Astrocyte of the spinal cord (primary cell): ENCODE measurements around the gene FAM124A.

ENCODE experiments used
- DNase-seq: peaks from one replicate; pipeline ENCODE4 v3.0.0; 2011; ENCODE audit warnings: low read depth, low spot score
- H3K4me3 ChIP-seq: 2 replicates; pipeline ENCODE4 v1.5.1; 2011; ENCODE audit warnings: low read depth, mild to moderate bottlenecking, low read length, moderate library complexity
- CTCF ChIP-seq: IDR thresholded peaks from 2 replicates; pipeline ENCODE4 v1.5.1; 2012; ENCODE audit warnings: low read depth, mild to moderate bottlenecking, low read length, inconsistent platforms
- in situ Hi-C: cut with HindIII; loops from 2 replicates; pipeline ENCODE4 v1.10.0; 2017; ENCODE audit warnings: low sequenced_read_pairs

FAM124A gene

GRCh38 chr13:51180853-51181511, 41.2 kb upstream of the FAM124A start:
- in situ Hi-C loops: no loop called here
- no peak for TF ChIP-seq CTCF
- no peak for DNase-seq
- H3K4me3 ChIP-seq: no peak overlapping the region

- in situ Hi-C loops: no loop called here
- H3K4me3 ChIP-seq: no peak overlapping the region
- TF ChIP-seq CTCF: no peak
- DNase-seq: no peak
Observed at GRCh38 chr13:51181786-51182383, 40.3 kb upstream of the FAM124A start.

GRCh38 chr13:51191743-51192142, 30.5 kb upstream of the FAM124A start:
- in situ Hi-C loops: no loop called here
- no peak for DNase-seq
- no peak for TF ChIP-seq CTCF
- H3K4me3 ChIP-seq: no peak overlapping the region

GRCh38 chr13:51192348-51192747, 29.9 kb upstream of the FAM124A start:
- no peak for TF ChIP-seq CTCF
- DNase-seq: no peak
- in situ Hi-C loops: no loop called here
- no peak overlapping the region for H3K4me3 ChIP-seq

- DNase-seq: no peak
- in situ Hi-C loops: no loop called here
- no peak for TF ChIP-seq CTCF
- no peak overlapping the region for H3K4me3 ChIP-seq
Observed at GRCh38 chr13:51193387-51193786, 28.8 kb upstream of the FAM124A start.

GRCh38 chr13:51194942-51195341, 27.3 kb upstream of the FAM124A start:
- H3K4me3 ChIP-seq: no peak overlapping the region
- in situ Hi-C loops: no loop called here
- no peak for TF ChIP-seq CTCF
- no peak for DNase-seq
